ENCODE measurements around the gene LILRB2.
A peak's percentile ranks its signal among the peaks of the same experiment; 100 is the strongest.

Gene LILRB2

GRCh38 chr19:54317108-54317964 is 36.4 kb upstream of the LILRB2 start:
- peaks cover 3% of the 10 kb centered on the region; the same call in 1 of the 2 replicates for H3K9me3 ChIP-seq (ENCODE audit: insufficient read depth, low read depth, low read length)
- H3K27ac ChIP-seq (ENCODE audit: low read length), result no peak overlapping the region
- H3K4me3 ChIP-seq (ENCODE audit: low read length), result no peak overlapping the region
- H3K27me3 ChIP-seq (ENCODE audit: insufficient read depth, low read length), result no peaks in the 10 kb centered on the region; the same call in 1 of the 2 replicates
- H3K9ac ChIP-seq (ENCODE audit: low read depth, low read length), result peak overlapping the region; percentile 39; the same call in 1 of the 2 replicates
- H3K36me3 ChIP-seq (ENCODE audit: insufficient read depth, low read depth, low read length), result no peaks in the 10 kb centered on the region
- H3K4me1 ChIP-seq (ENCODE audit: insufficient read depth, low read length), result 0 out of 2 replicates have a peak, but pooled peaks cover 6% of the 10 kb centered on the region

- Histone ChIP-seq H3K4me3 (ENCODE audit: low read length) (no peak overlapping the region), H3K4me1 (ENCODE audit: insufficient read depth, low read length) (0 out of 2 replicates have a peak, but pooled peaks cover 6% of the 10 kb centered on the region), H3K27ac (ENCODE audit: low read length) (no peak overlapping the region), H3K9me3 (ENCODE audit: insufficient read depth, low read depth, low read length) (peaks cover 3% of the 10 kb centered on the region; the same call in 1 of the 2 replicates), H3K9ac (ENCODE audit: low read depth, low read length) (peak overlapping the region; percentile 39; the same call in 1 of the 2 replicates), H3K27me3 (ENCODE audit: insufficient read depth, low read length) (no peaks in the 10 kb centered on the region; the same call in 1 of the 2 replicates), H3K36me3 (ENCODE audit: insufficient read depth, low read depth, low read length) (no peaks in the 10 kb centered on the region)
Observed at GRCh38 chr19:54316746-54317107, 35.8 kb upstream of the LILRB2 start.

- 0 out of 2 replicates have a peak, but pooled peaks cover 6% of the 10 kb centered on the region for H3K4me1 ChIP-seq (ENCODE audit: insufficient read depth, low read length)
- no peaks in the 10 kb centered on the region for H3K9me3 ChIP-seq (ENCODE audit: insufficient read depth, low read depth, low read length)
- H3K27me3 ChIP-seq (ENCODE audit: insufficient read depth, low read length), result no peaks in the 10 kb centered on the region; the same call in 1 of the 2 replicates
- H3K36me3 ChIP-seq (ENCODE audit: insufficient read depth, low read depth, low read length), result no peaks in the 10 kb centered on the region
- H3K4me3 ChIP-seq (ENCODE audit: low read length), result no peak overlapping the region
- H3K27ac ChIP-seq (ENCODE audit: low read length), result no peak overlapping the region
- no peak overlapping the region for H3K9ac ChIP-seq (ENCODE audit: low read depth, low read length)
Observed at GRCh38 chr19:54315956-54316355, 35.0 kb upstream of the LILRB2 start.

- Histone ChIP-seq H3K27me3 (ENCODE audit: insufficient read depth, low read length) (no peaks in the 10 kb centered on the region; the same call in 1 of the 2 replicates), H3K9me3 (ENCODE audit: insufficient read depth, low read depth, low read length) (no peaks in the 10 kb centered on the region), H3K9ac (ENCODE audit: low read depth, low read length) (no peak within 1 kb of the TSS), H3K36me3 (ENCODE audit: insufficient read depth, low read depth, low read length) (no peaks in the 10 kb centered on the region), H3K4me1 (ENCODE audit: insufficient read depth, low read length) (0 out of 2 replicates have a peak, but pooled peaks cover 6% of the 10 kb centered on the region), H3K27ac (ENCODE audit: low read length) (no peak within 1 kb of the TSS), H3K4me3 (ENCODE audit: low read length) (no peak within 1 kb of the TSS)
Observed at GRCh38 chr19:54312436-54313377, 31.8 kb upstream of the LILRB2 start, which contains the start of gene LILRA5. Gene LILRA5 (minus strand): TSS chr19:54313166. CDS start chr19:54313019, 147 bp downstream.

- Histone ChIP-seq H3K36me3 (ENCODE audit: insufficient read depth, low read depth, low read length) (no peaks in the 10 kb centered on the region), H3K4me1 (ENCODE audit: insufficient read depth, low read length) (0 out of 2 replicates have a peak, but pooled peaks cover 6% of the 10 kb centered on the region), H3K9me3 (ENCODE audit: insufficient read depth, low read depth, low read length) (no peaks in the 10 kb centered on the region), H3K27me3 (ENCODE audit: insufficient read depth, low read length) (no peaks in the 10 kb centered on the region), H3K9ac (ENCODE audit: low read depth, low read length) (no peak overlapping the region), H3K4me3 (ENCODE audit: low read length) (no peak overlapping the region), H3K27ac (ENCODE audit: low read length) (no peak overlapping the region)
Observed at GRCh38 chr19:54312011-54312410, 31.1 kb upstream of the LILRB2 start.

GRCh38 chr19:54311486-54311885 is 30.6 kb upstream of the LILRB2 start:
- no peak overlapping the region for H3K4me3 ChIP-seq (ENCODE audit: low read length)
- no peaks in the 10 kb centered on the region for H3K36me3 ChIP-seq (ENCODE audit: insufficient read depth, low read depth, low read length)
- no peaks in the 10 kb centered on the region for H3K9me3 ChIP-seq (ENCODE audit: insufficient read depth, low read depth, low read length)
- no peak overlapping the region for H3K27ac ChIP-seq (ENCODE audit: low read length)
- H3K9ac ChIP-seq (ENCODE audit: low read depth, low read length), result no peak overlapping the region
- no peaks in the 10 kb centered on the region for H3K27me3 ChIP-seq (ENCODE audit: insufficient read depth, low read length)
- 0 out of 2 replicates have a peak, but pooled peaks cover 4% of the 10 kb centered on the region for H3K4me1 ChIP-seq (ENCODE audit: insufficient read depth, low read length)

GRCh38 chr19:54310543-54310942 is 29.6 kb upstream of the LILRB2 start:
- Histone ChIP-seq H3K9ac (ENCODE audit: low read depth, low read length) (no peak overlapping the region), H3K27ac (ENCODE audit: low read length) (no peak overlapping the region), H3K4me3 (ENCODE audit: low read length) (no peak overlapping the region), H3K36me3 (ENCODE audit: insufficient read depth, low read depth, low read length) (no peaks in the 10 kb centered on the region), H3K27me3 (ENCODE audit: insufficient read depth, low read length) (no peaks in the 10 kb centered on the region), H3K9me3 (ENCODE audit: insufficient read depth, low read depth, low read length) (no peaks in the 10 kb centered on the region), H3K4me1 (ENCODE audit: insufficient read depth, low read length) (no peaks in the 10 kb centered on the region)

GRCh38 chr19:54309811-54310210 is 28.9 kb upstream of the LILRB2 start:
- H3K4me3 ChIP-seq (ENCODE audit: low read length), result no peak overlapping the region
- H3K4me1 ChIP-seq (ENCODE audit: insufficient read depth, low read length), result no peaks in the 10 kb centered on the region
- H3K27me3 ChIP-seq (ENCODE audit: insufficient read depth, low read length), result no peaks in the 10 kb centered on the region
- H3K9ac ChIP-seq (ENCODE audit: low read depth, low read length), result no peak overlapping the region
- H3K36me3 ChIP-seq (ENCODE audit: insufficient read depth, low read depth, low read length), result no peaks in the 10 kb centered on the region
- no peak overlapping the region for H3K27ac ChIP-seq (ENCODE audit: low read length)
- no peaks in the 10 kb centered on the region for H3K9me3 ChIP-seq (ENCODE audit: insufficient read depth, low read depth, low read length)

- H3K4me3 ChIP-seq (ENCODE audit: low read length), result no peak overlapping the region
- no peaks in the 10 kb centered on the region for H3K36me3 ChIP-seq (ENCODE audit: insufficient read depth, low read depth, low read length)
- H3K27me3 ChIP-seq (ENCODE audit: insufficient read depth, low read length), result no peaks in the 10 kb centered on the region; the same call in 1 of the 2 replicates
- no peaks in the 10 kb centered on the region for H3K4me1 ChIP-seq (ENCODE audit: insufficient read depth, low read length)
- no peak overlapping the region for H3K9ac ChIP-seq (ENCODE audit: low read depth, low read length)
- no peaks in the 10 kb centered on the region for H3K9me3 ChIP-seq (ENCODE audit: insufficient read depth, low read depth, low read length)
- H3K27ac ChIP-seq (ENCODE audit: low read length), result no peak overlapping the region
Observed at GRCh38 chr19:54307389-54308020, 26.6 kb upstream of the LILRB2 start.

- Histone ChIP-seq H3K27ac (ENCODE audit: low read length) (no peak overlapping the region), H3K9me3 (ENCODE audit: insufficient read depth, low read depth, low read length) (no peaks in the 10 kb centered on the region), H3K27me3 (ENCODE audit: insufficient read depth, low read length) (peaks cover 14% of the 10 kb centered on the region)
Observed at GRCh38 chr19:54305141-54305540, 24.2 kb upstream of the LILRB2 start.

GRCh38 chr19:54302257-54302656 is 21.3 kb upstream of the LILRB2 start:
- Histone ChIP-seq H3K36me3 (ENCODE audit: insufficient read depth, low read depth, low read length) (no peaks in the 10 kb centered on the region), H3K27ac (ENCODE audit: low read length) (no peak overlapping the region), H3K4me3 (ENCODE audit: low read length) (no peak overlapping the region), H3K27me3 (ENCODE audit: insufficient read depth, low read length) (peaks cover 30% of the 10 kb centered on the region), H3K9me3 (ENCODE audit: insufficient read depth, low read depth, low read length) (no peaks in the 10 kb centered on the region), H3K4me1 (ENCODE audit: insufficient read depth, low read length) (no peaks in the 10 kb centered on the region), H3K9ac (ENCODE audit: low read depth, low read length) (no peak overlapping the region)

More at GRCh38 chr19:54305141-54305540, 24.2 kb upstream of the LILRB2 start:
- H3K4me1 ChIP-seq (ENCODE audit: insufficient read depth, low read length), result no peaks in the 10 kb centered on the region
- no peak overlapping the region for H3K9ac ChIP-seq (ENCODE audit: low read depth, low read length)
- H3K4me3 ChIP-seq (ENCODE audit: low read length), result no peak overlapping the region
- no peaks in the 10 kb centered on the region for H3K36me3 ChIP-seq (ENCODE audit: insufficient read depth, low read depth, low read length)
